ENCODE measurements around the gene IRF2BPL. TPM values are rescaled to one million over a fixed set of nuclear protein-coding genes. Genes with fewer than 3 reads are reported as not detected.
"Not testable (repeated sequence)": the region's sequence is repeated elsewhere in the genome, so short reads cannot be mapped to it uniquely, and the experiment has no call there.

IRF2BPL gene
- total RNA-seq, 1 donor from 2014 or later: 56.2 TPM

- DNase-seq (ENCODE audit: low spot score, unreplicated experiment): no peak
- peaks cover 3% of the 10 kb centered on the region for H3K36me3 Mint-ChIP-seq (ENCODE audit: insufficient read depth)
- no peaks in the 10 kb centered on the region for H3K9me3 Mint-ChIP-seq (ENCODE audit: low read depth)
- TF ChIP-seq CTCF (IDR thresholded peaks at IDR 0.05; ENCODE audit: unreplicated experiment): no peak
- H3K27ac Mint-ChIP-seq: peak overlapping the region; percentile 90
- H3K27me3 Mint-ChIP-seq: no peaks in the 10 kb centered on the region
- peaks cover 38% of the 10 kb centered on the region for H3K4me1 Mint-ChIP-seq (ENCODE audit: low read depth)
- peak overlapping the region; percentile 80 for H3K4me3 Mint-ChIP-seq (ENCODE audit: low read depth)
Measured at GRCh38 chr14:77025744-77026165, 2.8 kb downstream of the IRF2BPL start.

- Mint-ChIP-seq H3K4me1 (ENCODE audit: low read depth) (peaks cover 34% of the 10 kb centered on the region), H3K27ac (peak overlapping the region; percentile 97), H3K9me3 (ENCODE audit: low read depth) (no peaks in the 10 kb centered on the region), H3K36me3 (ENCODE audit: insufficient read depth) (peaks cover 3% of the 10 kb centered on the region), H3K4me3 (ENCODE audit: low read depth) (peak overlapping the region; percentile 80), H3K27me3 (no peaks in the 10 kb centered on the region)
- no peak for TF ChIP-seq CTCF (IDR thresholded peaks at IDR 0.05; ENCODE audit: unreplicated experiment)
- no peak for DNase-seq (ENCODE audit: low spot score, unreplicated experiment)
Measured at GRCh38 chr14:77024171-77024691, 4.3 kb downstream of the IRF2BPL start.

GRCh38 chr14:77023001-77023996 lies 5.2 kb downstream of the IRF2BPL start:
- peak; percentile 57 for DNase-seq (ENCODE audit: low spot score, unreplicated experiment)
- Mint-ChIP-seq H3K27ac (peak overlapping the region; percentile 89), H3K4me1 (ENCODE audit: low read depth) (peaks cover 29% of the 10 kb centered on the region), H3K4me3 (ENCODE audit: low read depth) (peak overlapping the region; percentile 48), H3K9me3 (ENCODE audit: low read depth) (no peaks in the 10 kb centered on the region), H3K27me3 (no peaks in the 10 kb centered on the region), H3K36me3 (ENCODE audit: insufficient read depth) (peaks cover 3% of the 10 kb centered on the region)
- TF ChIP-seq CTCF (IDR thresholded peaks at IDR 0.05; ENCODE audit: unreplicated experiment): peak; percentile 37

GRCh38 chr14:77022236-77022852 lies 6.2 kb downstream of the IRF2BPL start:
- no peak overlapping the region for H3K4me3 Mint-ChIP-seq (ENCODE audit: low read depth)
- H3K27ac Mint-ChIP-seq: peak overlapping the region; percentile 89
- TF ChIP-seq CTCF (IDR thresholded peaks at IDR 0.05; ENCODE audit: unreplicated experiment): no peak
- H3K27me3 Mint-ChIP-seq: no peaks in the 10 kb centered on the region
- DNase-seq (ENCODE audit: low spot score, unreplicated experiment): no peak
- H3K4me1 Mint-ChIP-seq (ENCODE audit: low read depth): peaks cover 29% of the 10 kb centered on the region
- H3K36me3 Mint-ChIP-seq (ENCODE audit: insufficient read depth): peaks cover 3% of the 10 kb centered on the region
- no peaks in the 10 kb centered on the region for H3K9me3 Mint-ChIP-seq (ENCODE audit: low read depth)

- not testable (repeated sequence) for H3K9me3 Mint-ChIP-seq (ENCODE audit: low read depth); H3K27me3 Mint-ChIP-seq; H3K4me3 Mint-ChIP-seq (ENCODE audit: low read depth); DNase-seq (ENCODE audit: low spot score, unreplicated experiment); H3K36me3 Mint-ChIP-seq (ENCODE audit: insufficient read depth)
- H3K27ac Mint-ChIP-seq: peak overlapping the region; percentile 88
- H3K4me1 Mint-ChIP-seq (ENCODE audit: low read depth): peaks cover 29% of the 10 kb centered on the region
Measured at GRCh38 chr14:77021424-77021823, 7.1 kb downstream of the IRF2BPL start.

Measured in progenitor cell of endocrine pancreas (in vitro differentiated cells).